Activated T-helper 9 cell treated with anti-CD3 and anti-CD28 coated beads, Interleukin-2, amount 50 U/mL, for 16 hours (primary cell): ENCODE measurements around the gene DISC1.
"Not testable (repeated sequence)": the region's sequence is repeated elsewhere in the genome, so short reads cannot be mapped to it uniquely, and the experiment has no call there.

Experiments used
- DNase-seq: peaks from one replicate; pipeline ENCODE4 v3.0.0-alpha.2; 2020; ENCODE audit warnings: low read depth

DISC1 gene

DNA sequence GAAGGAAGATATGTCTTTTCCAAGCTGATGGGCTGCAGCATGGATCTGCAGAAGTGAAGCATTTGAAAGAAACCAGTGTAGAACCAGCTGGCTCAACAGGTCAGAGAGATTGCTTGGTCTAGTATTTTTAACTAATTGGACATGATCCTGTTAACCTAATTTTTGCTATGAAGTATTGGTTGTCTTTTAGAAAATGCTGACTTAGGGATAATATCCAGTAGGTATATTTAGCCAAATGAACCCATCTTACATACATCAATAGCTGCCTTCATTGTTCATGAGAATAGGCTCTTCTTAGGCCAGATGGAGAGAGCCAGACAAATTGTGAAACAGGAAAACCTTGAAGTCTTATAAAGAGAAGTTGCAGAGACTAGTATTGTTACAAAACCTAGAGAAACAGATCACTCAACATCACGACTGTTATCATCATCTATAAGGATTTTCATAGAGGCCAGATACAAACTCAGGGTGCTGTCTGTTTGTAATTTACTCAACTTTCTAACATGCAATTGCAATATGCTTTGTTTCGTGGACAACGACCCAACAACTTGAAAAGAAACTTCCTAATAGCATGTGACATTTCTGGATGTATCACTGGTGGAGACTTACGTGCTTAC lies 148.2 kb downstream of the DISC1 start:
- DNase-seq, result no peak

DNA sequence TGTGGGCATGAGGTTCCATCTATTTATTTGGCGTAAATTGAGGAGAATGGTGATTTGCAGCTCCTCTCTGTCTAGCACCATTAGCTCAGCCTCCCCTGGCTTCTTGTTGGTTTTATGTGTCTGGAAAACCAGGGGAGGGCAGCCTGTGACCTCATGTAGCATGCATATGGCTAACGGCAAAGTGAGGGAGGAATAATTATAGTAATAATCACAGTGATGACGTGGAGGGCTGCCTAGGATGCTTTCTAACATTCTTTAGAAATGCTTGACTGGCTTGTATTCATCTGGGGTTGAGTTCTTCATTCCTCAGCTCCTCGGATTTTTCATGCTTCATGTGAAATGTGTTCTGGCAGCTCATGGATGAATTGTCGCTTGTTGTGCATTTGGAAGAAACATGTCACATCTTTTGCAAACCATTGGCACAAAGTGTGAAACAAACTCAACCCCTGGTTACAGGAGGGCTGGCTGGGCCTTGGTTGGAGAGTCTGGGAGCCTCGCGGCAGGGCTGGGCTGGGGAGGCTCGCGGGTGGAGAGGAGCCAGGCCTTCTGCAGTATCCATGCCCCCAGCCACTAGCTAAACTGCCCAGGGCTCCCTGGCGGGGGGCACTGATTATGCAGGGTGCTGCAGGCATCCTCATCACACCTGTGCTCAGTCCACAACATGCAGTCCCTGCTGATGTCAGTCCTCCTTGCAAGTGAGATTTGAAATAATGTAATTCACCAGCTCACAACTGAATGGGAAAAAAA lies 149.6 kb downstream of the DISC1 start:
- no peak for DNase-seq

DNA sequence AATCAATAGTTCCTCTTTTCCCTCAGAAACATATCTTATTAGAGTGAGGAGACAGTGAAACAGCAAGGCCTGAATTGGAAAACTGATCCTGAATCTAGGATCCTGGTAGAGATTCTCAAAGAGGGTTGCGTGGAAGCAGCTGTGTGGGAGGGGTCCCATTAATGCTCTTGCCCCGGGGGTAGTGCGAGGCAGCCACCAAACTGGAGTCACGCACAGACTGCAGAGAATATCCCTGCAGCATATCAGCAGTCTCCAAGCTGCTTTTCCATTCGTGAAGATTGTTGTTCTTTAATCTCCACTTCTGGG lies 150.1 kb downstream of the DISC1 start:
- DNase-seq, result no peak

DNA sequence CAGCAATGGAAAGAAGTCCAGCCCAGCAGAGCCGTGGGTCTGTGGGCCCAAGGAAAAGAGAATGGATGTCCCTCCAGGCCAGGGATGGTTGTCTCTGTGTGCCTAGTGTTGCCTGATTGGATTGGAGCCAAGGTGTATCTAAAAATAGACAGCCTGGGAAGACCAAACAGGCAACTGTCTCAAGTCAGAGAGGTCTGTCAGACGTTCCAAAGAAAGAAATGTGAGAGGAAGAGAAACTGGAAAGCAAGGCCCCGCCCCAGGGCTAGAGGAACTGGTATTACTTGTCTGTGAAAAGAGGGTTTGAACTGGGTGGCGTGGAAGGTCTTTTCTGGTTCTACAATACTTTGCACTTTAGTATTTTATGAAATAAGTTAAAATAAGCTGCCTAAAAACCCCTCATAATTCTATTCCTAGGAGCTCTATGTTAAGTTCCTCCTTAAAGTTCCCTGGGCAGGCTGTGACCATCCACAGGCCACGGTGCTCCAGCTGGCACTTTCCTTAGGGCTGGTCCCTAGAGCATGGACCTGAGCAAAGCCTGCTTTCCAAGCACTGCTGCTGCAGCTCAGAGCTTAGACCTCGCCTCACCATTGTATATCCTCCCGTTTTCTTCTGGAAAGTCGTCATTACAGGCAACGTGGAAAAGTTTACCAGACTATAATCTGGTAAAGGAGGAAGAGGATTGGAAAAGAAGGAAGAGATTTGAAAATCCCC lies 151.6 kb downstream of the DISC1 start:
- no peak for DNase-seq

DNA sequence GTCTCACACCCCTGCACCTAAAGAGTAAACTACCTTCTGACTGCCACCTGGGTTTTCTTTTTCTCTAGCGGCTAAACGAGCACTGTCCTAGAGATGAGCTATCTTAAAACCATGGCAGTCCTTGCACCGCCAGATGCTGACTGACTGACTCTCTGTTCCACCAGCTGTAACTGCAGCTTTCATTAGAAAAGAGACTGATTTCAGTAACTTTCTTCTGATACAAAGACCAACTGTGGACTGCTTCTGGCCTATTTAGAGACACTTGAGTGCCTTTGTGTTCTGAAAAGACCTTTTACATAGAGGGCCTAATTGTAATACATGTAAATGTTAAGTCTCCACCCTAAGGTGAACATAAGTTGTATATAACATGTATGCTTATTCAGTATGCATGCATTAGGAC lies 152.5 kb downstream of the DISC1 start:
- DNase-seq, result no peak

DNA sequence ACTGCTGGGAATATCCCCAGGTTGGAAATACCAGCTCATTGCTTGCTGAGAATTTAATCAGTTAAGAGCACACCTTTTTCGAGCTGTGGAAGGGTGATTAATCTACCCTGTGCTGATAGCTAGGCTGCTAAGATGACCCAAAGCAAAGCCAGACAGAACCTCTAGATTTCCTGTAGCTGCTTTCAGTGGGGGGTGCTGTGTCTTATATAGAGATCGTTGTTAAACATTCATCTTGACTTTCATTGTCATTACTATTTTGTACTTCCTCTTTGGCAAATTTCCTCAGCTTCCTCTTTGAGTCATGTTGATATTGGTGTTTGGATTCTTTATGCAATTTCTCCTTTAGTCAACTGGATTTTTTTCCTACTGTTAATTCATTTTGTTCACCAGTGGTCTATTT lies 155.3 kb downstream of the DISC1 start:
- DNase-seq, result no peak

DNA sequence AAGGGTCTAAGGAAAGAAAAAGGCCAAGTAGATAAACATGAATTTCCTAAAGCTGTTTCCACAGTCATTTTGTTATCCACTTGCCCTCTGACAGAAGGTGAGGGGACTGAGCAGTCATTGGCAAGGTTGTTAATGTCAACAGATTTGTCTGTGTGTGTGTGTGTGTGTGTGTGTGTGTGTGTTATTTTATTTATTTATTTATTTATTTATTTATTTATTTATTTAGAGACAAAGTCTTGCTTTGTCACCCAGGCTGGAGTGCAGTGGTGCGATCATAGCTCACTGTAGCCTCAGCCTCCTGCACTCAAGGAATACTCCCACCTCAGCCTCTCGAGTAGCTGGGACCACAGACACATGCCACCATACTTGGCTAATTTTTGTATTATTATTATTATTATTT lies 158.5 kb downstream of the DISC1 start:
- DNase-seq, result not testable (repeated sequence)

DNA sequence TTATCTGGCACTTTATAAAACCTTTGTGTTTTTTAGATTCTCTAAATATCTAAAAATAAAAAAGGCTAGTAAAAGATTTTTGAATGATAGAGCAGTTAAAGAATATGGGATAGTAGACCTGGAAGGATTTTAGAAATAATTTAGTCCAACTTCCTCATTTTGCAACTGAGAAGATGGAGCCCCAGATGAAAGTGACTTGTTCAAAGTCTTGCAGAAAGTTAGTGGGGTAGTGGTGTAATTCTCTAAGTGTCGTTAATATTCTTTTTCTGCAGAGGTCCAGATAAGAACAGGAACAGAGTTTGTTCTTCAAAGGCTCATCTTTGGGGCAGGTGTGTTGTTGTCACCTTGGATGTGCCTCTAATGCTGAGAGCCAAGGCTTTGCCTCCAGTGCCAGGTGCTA lies 159.5 kb downstream of the DISC1 start:
- no peak for DNase-seq

DNA sequence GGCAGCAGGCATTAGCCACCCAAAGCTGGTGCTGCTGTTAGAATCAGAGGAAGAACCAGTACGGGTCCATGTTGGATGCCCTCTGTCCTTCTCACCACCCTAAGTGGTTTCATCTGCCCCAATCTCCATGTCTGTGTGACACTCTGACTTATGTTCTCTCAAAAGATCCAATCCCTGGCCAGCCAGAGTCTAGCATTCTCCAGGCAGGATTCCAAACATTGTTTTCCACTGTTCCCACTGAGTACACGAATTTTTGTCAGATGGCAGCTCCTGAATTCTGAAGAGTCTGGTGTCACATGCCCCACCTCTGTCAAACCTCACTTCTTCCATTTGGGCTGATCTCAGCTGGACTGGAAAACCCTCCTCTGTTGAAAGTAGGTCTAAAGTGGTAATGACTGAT lies 166.0 kb downstream of the DISC1 start:
- no peak for DNase-seq

DNA sequence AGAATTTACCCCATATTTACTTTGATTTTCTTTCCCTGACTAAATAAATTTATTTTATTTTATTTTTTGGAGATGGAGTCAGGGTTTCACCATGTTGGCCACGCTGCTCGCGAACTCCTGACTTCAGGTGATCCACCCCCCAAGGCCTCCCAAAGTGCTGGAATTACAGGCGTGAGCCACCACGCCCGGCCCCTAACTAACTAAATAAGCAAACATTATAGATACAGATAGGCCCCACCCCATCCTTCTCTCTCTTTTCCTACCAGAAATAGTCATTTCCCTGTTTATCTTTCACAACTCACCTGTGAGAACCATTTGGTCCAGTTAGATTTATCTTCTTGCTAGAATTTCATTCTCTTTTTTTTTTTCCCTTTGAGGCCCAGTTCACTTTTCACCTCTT lies 167.3 kb downstream of the DISC1 start:
- DNase-seq, result no peak

DNA sequence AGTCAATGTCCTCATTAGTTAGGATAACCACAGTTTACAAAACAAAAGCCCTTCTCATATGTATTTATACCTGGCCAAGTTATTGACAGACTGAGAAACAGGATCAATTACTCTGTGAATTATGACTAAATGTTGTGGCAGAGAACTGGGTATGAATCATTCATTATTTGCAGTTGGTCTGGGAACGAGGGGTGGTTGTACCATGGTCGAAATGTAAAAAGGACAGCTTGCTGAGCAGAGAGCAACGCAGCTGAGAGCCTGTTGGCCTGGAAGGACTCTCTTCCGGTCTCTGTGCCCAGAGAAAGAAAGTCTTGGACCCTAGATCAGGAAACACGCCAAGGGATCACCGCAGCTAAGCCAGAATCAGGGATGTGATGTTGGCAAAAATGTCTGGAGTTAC lies 169.6 kb downstream of the DISC1 start:
- DNase-seq, result no peak

DNA sequence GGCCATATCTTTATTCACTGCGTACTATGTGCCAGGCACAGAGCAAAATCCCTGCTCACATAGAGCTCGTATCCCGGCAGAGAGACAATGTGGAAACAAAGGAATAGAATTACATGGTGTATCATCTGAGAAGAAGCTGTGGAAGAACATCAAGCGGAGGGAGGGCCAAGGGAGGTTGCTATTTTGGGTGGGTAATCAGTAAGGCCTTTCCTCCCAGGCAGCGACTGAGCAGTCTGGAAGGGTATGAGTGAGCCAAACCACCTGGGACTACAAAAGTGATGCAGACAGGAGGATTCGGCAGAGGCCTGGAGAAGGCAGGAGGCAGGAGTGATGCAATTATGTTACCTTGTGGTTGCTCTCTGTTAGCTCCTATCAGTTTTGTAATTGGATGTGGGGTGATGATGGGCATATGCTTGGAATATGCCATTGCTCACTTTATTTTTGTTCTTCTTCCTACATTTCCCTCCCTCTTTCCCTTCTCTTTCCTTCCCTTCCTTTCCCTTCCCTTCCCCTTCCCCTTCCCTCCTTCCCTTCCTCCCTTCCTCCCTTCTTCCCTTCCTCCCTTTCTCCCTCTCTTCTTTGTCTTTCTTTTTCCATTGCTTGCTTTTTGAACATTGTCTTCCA lies 172.9 kb downstream of the DISC1 start:
- no peak for DNase-seq

DNA sequence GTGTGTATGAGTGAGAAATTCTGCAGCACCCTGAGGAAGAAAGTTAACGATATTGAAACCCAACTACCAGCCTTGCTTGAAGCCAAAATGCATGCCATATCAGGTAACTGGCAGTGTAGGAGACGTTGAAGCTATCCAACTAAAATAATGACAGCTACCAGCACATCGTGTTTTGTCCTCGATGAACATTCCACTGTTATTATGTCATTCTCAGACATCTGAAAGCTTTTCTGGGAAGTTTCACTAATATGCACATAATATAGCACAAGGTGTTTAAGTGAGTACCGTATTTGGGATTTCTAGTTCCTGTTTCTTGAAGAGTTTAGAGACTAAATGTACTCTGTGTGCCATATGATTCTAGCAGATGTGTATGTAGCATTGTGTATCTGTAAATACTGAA lies 173.5 kb downstream of the DISC1 start:
- no peak for DNase-seq

DNA sequence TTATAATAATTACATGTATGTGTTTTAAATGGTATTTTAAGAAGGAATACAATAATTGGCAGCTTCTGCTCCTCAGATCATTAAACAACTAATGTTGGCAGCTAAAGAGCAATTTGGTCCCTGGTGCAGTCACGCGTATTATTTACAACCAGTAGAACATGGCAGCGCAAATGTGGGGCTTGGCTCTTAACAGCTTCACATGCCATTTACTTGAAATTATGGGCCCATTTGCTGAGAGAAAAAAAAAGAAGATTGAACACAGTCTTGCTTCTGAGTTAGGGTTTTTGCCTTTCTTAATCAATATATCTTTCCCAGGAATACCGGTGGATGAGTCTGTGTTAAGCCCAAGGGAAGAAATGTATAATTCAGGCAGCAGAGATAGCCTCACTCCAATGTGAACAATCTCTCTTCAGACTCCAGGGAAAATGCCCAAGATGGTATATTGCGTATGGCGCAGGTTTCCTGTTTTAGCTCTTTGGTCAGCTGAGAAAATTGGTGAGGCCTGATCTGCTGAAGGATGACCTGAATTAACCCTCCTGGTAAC lies 174.5 kb downstream of the DISC1 start:
- no peak for DNase-seq

DNA sequence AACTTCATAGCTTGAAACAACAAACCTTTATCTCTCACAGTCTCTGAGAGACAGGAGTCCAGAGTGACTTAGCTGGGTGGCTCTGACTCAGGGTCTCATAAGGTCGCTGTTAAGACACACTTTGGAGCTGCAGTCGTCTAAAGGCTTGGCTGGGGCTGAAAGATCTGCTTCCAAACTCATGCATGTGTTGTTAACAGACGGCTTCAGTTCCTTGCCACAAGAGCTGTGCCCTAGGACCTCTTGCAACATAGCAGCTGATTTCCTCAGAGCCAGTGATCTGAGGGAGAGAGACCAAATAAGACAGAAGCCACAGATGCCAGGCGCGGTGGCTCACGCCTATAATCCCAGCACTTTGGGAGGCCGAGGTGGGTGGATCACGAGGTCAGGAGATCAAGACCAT lies 176.8 kb downstream of the DISC1 start:
- no peak for DNase-seq

DNA sequence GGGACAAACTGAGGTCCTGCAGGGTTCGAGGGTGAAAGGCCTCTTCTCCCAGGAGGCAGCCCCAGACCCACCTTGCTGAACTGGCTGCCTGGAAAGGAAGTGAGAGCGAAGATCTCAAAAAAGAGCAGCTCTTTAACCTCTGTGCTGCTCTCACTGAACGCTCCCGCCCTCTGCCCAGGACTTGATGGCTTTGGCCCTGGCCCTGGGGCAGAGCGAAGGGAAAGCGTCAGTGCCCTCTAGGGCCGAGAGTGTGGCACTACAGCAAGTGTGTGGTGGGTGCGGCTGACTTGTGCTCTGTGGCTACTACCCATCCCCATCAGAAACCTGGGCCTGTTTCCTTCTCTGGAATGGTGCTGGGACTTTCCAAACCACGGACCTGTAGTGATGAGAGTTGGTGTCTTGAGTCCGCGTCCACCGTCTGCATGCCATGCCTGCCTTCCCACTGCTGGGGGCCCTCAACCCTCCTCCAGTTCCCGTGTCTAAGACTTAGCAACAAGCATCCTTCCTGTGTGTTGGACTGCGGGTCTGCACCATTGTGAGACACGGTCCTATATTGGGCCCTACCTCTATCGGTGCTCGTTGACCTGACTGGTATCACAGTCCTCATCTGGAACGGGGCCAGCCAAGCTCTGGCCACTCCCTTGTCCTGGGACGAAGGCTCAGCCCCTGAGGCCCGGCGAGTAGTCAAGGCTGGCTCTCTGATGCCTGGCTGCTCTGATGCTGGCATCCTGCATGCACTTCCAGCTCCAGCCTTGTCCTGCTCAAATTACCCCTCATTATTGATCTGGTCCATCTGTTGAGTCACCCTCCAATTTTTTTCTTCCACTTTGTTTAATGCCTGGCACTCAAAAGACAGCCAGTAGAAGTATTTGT lies 180.3 kb downstream of the DISC1 start:
- DNase-seq, result no peak

DNA sequence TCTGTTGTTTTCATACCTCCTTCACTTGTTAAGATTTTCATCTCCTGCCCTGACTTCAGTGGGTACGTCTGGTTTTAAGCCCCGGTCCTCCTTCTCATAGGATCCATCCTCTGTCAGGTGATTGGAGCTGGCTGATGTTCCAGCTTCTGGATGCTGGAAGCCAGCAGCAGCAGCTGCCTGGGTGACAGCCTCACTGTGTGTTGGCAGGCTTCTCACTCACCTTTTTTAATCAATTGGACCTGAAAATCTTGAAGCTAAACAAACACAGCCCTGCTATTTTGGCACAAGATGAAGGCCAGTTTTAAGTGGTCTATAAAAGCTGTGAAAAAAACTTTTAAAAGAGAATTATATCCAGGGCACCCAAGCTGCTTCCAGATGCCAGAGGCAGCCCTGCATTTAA lies 181.0 kb downstream of the DISC1 start:
- DNase-seq, result no peak

DNA sequence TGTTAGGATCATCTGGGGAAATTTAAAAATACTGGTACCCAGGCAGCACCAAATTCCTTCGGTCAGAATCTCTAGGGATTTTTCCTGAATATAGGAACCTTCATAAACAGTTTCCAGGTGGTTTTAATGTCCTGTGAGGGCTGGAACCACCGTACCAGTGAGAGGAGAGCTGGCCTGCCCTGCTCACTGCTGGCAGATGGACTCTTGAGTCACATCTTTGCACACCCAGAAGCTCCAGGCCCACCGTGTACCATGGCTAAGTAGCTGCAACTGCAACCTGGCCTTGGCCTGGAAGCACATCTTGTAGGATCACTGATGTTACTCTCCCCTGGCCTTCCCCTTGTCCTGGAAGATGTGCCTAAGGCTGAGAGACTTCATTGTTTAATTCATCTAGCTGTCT lies 181.5 kb downstream of the DISC1 start:
- no peak for DNase-seq

DNA sequence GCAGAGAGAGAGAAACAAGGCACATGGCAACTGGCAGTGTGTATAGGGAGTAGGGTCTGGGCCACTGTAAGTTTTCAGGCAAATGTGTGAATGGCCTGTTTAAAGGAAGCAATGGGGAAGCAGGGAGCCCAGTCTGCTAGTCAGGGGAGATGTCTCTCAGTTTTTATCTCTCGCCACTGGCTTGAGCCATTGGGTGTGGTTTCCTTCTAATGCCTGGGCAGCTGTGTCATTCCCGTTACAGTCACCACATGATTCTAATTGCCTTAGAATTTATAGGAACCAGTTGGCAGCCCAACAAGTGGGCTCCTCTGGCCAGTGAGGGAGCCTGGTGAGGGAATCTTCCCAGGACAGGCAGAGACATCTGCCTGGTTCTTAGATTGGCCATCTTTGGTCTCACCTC lies 182.4 kb downstream of the DISC1 start:
- no peak for DNase-seq

DNA sequence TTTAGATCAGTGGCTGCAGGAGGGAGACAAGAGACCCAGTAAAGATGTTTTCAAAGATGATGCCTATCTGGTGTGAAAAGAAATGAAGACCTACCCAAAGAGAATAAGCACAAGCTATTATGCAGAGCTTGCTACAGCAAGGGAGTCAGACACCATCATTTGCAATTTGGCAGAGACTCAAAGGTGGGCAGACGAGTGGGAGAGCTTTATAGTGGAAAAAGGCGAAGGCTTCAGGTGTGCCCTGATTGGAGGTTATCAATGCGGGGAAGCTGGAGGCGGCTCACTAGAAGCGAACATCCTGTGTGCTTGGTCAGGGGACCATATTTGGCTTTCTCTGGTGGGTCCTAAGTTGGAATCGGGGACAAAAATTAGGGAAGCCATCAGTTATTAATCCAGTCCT lies 183.8 kb downstream of the DISC1 start:
- DNase-seq, result no peak

DNA sequence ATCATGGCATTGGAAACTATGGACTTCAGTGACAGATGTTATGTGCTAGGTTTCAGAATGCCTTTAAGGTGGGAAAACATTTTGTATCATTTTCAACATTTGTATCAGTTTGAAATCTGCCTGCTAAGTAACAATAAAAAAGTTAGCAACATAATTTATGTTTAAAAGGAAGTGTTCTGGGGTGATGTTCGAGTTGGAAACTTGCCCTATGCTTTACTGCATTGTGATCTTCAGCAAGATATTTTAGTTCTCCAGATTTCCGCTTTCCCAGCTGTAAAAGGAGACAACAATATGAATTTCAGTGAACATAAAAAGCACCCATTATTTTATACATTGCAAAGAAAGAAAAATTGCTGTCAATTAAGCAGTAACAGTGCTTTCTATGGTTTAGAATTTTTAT lies 187.4 kb downstream of the DISC1 start:
- no peak for DNase-seq

DNA sequence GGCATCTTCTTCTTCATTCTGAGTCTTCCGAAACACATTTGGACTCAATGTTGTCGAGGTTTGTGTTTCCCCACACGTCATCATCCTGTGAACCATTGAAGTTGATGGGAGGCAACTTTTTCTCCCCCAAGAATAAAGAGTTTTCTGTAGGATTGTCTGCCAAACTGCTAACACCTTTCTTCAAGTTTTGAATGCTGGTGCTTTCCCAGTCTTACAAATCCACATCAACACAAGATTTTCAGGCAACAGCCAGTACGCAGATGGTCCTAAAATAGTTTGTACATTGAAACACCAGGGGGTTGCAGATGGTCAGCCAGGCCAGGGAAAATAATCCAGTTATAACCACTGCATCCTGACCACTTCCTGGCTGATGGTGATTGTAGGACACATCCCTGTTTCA lies 187.9 kb downstream of the DISC1 start:
- no peak for DNase-seq
